SU-DHL-6 (cell line): ENCODE measurements around the gene DOCK6.

Experiments
- H2AFZ ChIP-seq: fragments of 200-600 bp; sonication (generic); 2 replicates; pipeline ENCODE4 v1.6.1; 2014; ENCODE audit warnings: low read depth, mild to moderate bottlenecking, moderate library complexity, mixed read lengths, antibody characterized with exemption, low read length; ENCODE audit not compliant: severe bottlenecking
- H3F3A ChIP-seq: fragments of 200-600 bp; shearing (Covaris generic); 2 replicates; pipeline ENCODE4 v1.6.0; 2016; ENCODE audit warnings: antibody characterized with exemption, mild to moderate bottlenecking; ENCODE audit not compliant: insufficient read depth
- H3K27ac ChIP-seq: fragments of 200-600 bp; sonication (generic); 2 replicates; pipeline ENCODE4 v1.5.1; 2016; ENCODE audit warnings: low read depth, mild to moderate bottlenecking, low read length, moderate library complexity, mixed read lengths
- H3K27me3 ChIP-seq: fragments of 200-600 bp; sonication (generic), shearing (Covaris generic); 2 replicates; pipeline ENCODE4 v1.6.0; 2014; ENCODE audit warnings: mild to moderate bottlenecking, low read length
- H3K36me3 ChIP-seq: fragments of 200-600 bp; sonication (generic); 2 replicates; pipeline ENCODE4 v1.6.1; 2014; ENCODE audit warnings: mild to moderate bottlenecking, low read length, mixed read lengths
- H3K4me2 ChIP-seq: fragments of 300-600, 200-600 bp; shearing (Covaris generic), sonication (generic); 2 replicates; pipeline ENCODE4 v1.6.0; 2014; ENCODE audit warnings: low read length, low read depth, mild to moderate bottlenecking; ENCODE audit not compliant: poor library complexity, severe bottlenecking
- H3K4me3 ChIP-seq: fragments of 200-600 bp; sonication (generic); 2 replicates; pipeline ENCODE4 v1.5.1; 2014; ENCODE audit warnings: antibody characterized with exemption, low read length, mild to moderate bottlenecking, mixed read lengths; ENCODE audit not compliant: insufficient read depth, poor library complexity, severe bottlenecking
- H3K79me2 ChIP-seq: fragments of 200-600 bp; sonication (generic); 2 replicates; pipeline ENCODE4 v1.6.1; 2014; ENCODE audit warnings: mild to moderate bottlenecking, low read length, moderate library complexity; ENCODE audit not compliant: insufficient read depth
- H3K9ac ChIP-seq: fragments of 200-600 bp; sonication (generic); 2 replicates; pipeline ENCODE4 v1.7.0; 2014; ENCODE audit warnings: mild to moderate bottlenecking, low read length
- H3K9me2 ChIP-seq: fragments of 200-600 bp; sonication (generic); replicated peaks from 2 replicates; pipeline ENCODE4 v1.6.1; 2014; ENCODE audit warnings: low read length; ENCODE audit not compliant: insufficient read depth
- H3K9me3 ChIP-seq: fragments of 200-600 bp; sonication (generic); 2 replicates; pipeline ENCODE4 v1.6.1; 2014; ENCODE audit warnings: low read length, mixed read lengths; ENCODE audit not compliant: insufficient read depth
- H4K20me1 ChIP-seq: fragments of 200-600 bp; sonication (generic); 2 replicates; pipeline ENCODE4 v1.6.1; 2014; ENCODE audit warnings: low read depth, mild to moderate bottlenecking, antibody characterized with exemption, low read length, moderate library complexity, mixed read lengths
- CTCF ChIP-seq: fragments of 200-600 bp; sonication (generic); IDR thresholded peaks from one replicate; pipeline ENCODE4 v1.5.1; 2017; ENCODE audit warnings: antibody characterized with exemption, mild to moderate bottlenecking, low read length, moderate library complexity; ENCODE audit not compliant: insufficient read depth, poor library complexity, severe bottlenecking
- EZH2phosphoT487 ChIP-seq: fragments of 200-600 bp; sonication (generic), shearing (Covaris generic); conservative IDR thresholded peaks from 2 replicates; pipeline ENCODE4 v1.6.1; 2018; ENCODE audit warnings: mild to moderate bottlenecking, antibody characterized with exemption, low read length, moderate library complexity, mixed read lengths

The DOCK6 gene

GRCh38 chr19:11232555-11232954 is 29.8 kb downstream of the DOCK6 start:
- Histone ChIP-seq H3F3A (no peaks in the 10 kb centered on the region), H4K20me1 (no peaks in the 10 kb centered on the region), H3K9ac (no peak overlapping the region), H2AFZ (no peak overlapping the region), H3K4me2 (no peak overlapping the region), H3K36me3 (no peaks in the 10 kb centered on the region), H3K79me2 (no peaks in the 10 kb centered on the region), H3K27ac (no peak overlapping the region), H3K4me3 (no peak overlapping the region), H3K9me2 (no peaks in the 10 kb centered on the region), H3K9me3 (no peaks in the 10 kb centered on the region), H3K27me3 (no peaks in the 10 kb centered on the region)
- TF ChIP-seq CTCF (no peak), EZH2phosphoT487 (no peak)

GRCh38 chr19:11230621-11231386 is 31.5 kb downstream of the DOCK6 start:
- H4K20me1 ChIP-seq, result no peaks in the 10 kb centered on the region
- H3K4me3 ChIP-seq, result no peak overlapping the region
- no peaks in the 10 kb centered on the region for H3K27me3 ChIP-seq
- no peaks in the 10 kb centered on the region for H3K36me3 ChIP-seq
- no peaks in the 10 kb centered on the region for H3K9me3 ChIP-seq
- H2AFZ ChIP-seq, result no peak overlapping the region
- H3F3A ChIP-seq, result no peaks in the 10 kb centered on the region
- no peak overlapping the region for H3K4me2 ChIP-seq
- H3K9me2 ChIP-seq, result no peaks in the 10 kb centered on the region
- H3K79me2 ChIP-seq, result no peaks in the 10 kb centered on the region
- H3K27ac ChIP-seq, result no peak overlapping the region
- TF ChIP-seq CTCF, result no peak
- TF ChIP-seq EZH2phosphoT487, result no peak
- H3K9ac ChIP-seq, result no peak overlapping the region

GRCh38 chr19:11227195-11227886 is 35.0 kb downstream of the DOCK6 start:
- TF ChIP-seq EZH2phosphoT487 (no peak), CTCF (peak; percentile 41)
- Histone ChIP-seq H3K9me3 (no peaks in the 10 kb centered on the region), H3K9ac (no peak overlapping the region), H3K27ac (no peak overlapping the region), H3K4me2 (no peak overlapping the region), H3K79me2 (no peaks in the 10 kb centered on the region), H3K9me2 (no peaks in the 10 kb centered on the region), H3K27me3 (no peaks in the 10 kb centered on the region), H2AFZ (no peak overlapping the region), H3F3A (no peaks in the 10 kb centered on the region), H3K4me3 (no peak overlapping the region), H3K36me3 (no peaks in the 10 kb centered on the region), H4K20me1 (no peaks in the 10 kb centered on the region)
